A673 (cell line): ENCODE results near the gene ARID5B. TPM values are rescaled to one million over a fixed set of nuclear protein-coding genes. Genes with fewer than 3 reads are reported as not detected.

Source experiments
- BruUV-seq: library from RNA; stranded (reverse); fragments of 400-500 nt; replicated peaks from 2 replicates; lab custom pipeline; 2021; lab: Mats Ljungman, UMichigan
- CTCF ChIA-PET: fragments of 300-600 bp; sonication (Branson Sonifier 250); formaldehyde crosslinking; loops from one replicate; lab custom pipeline; 2022; ENCODE audit warnings: antibody characterized with exemption; lab: Charles Lee
- POLR2A ChIA-PET: fragments of 300-600 bp; sonication (Branson Sonifier 250); formaldehyde crosslinking; loops from one replicate; lab custom pipeline; 2022; ENCODE audit warnings: antibody characterized with exemption; ENCODE audit not compliant: low non-redundant PET; lab: Charles Lee
- DNase-seq: peaks from one replicate; pipeline ENCODE4 v3.0.0-alpha.2; 2015; ENCODE audit warnings: low spot score
- H3K27ac ChIP-seq: fragments of 200-600 bp; sonication (generic); 2 replicates; pipeline ENCODE4 v1.5.1; 2016; ENCODE audit warnings: mixed run types, low read depth, mild to moderate bottlenecking, mixed read lengths, antibody characterized with exemption, low read length; ENCODE audit not compliant: poor library complexity, severe bottlenecking
- H3K27me3 ChIP-seq: fragments of 200-600 bp; sonication (generic); replicated peaks from 2 replicates; pipeline ENCODE4 v1.6.1; 2017; ENCODE audit warnings: mixed run types, low read depth, mild to moderate bottlenecking, mixed read lengths, antibody characterized with exemption, low read length; ENCODE audit not compliant: insufficient read depth, poor library complexity
- H3K36me3 ChIP-seq: fragments of 200-600 bp; sonication (generic); 2 replicates; pipeline ENCODE4 v1.6.1; 2016; ENCODE audit warnings: mixed run types, mild to moderate bottlenecking, mixed read lengths, antibody characterized with exemption, low read length; ENCODE audit not compliant: insufficient read depth, poor library complexity, severe bottlenecking
- H3K4me1 ChIP-seq: fragments of 200-600 bp; sonication (generic); 2 replicates; pipeline ENCODE4 v1.6.1; 2017; ENCODE audit warnings: mixed run types, mild to moderate bottlenecking, mixed read lengths, antibody characterized with exemption, low read length; ENCODE audit not compliant: insufficient read depth, poor library complexity, severe bottlenecking
- H3K4me3 ChIP-seq: fragments of 200-600 bp; sonication (generic); 2 replicates; pipeline ENCODE4 v1.5.1; 2016; ENCODE audit warnings: low read depth, mixed run types, mild to moderate bottlenecking, mixed read lengths, low read length; ENCODE audit not compliant: poor library complexity, severe bottlenecking
- H3K9me3 ChIP-seq: fragments of 200-600 bp; sonication (generic); 2 replicates; pipeline ENCODE4 v1.6.1; 2016; ENCODE audit warnings: mixed run types, low read depth, mild to moderate bottlenecking, mixed read lengths, antibody characterized with exemption, low read length; ENCODE audit not compliant: poor library complexity, severe bottlenecking
- CTCF ChIP-seq: fragments of 300-800, 200-600 bp; sonication (generic); conservative IDR thresholded peaks from 2 replicates; pipeline ENCODE4 v1.5.1; 2017; ENCODE audit warnings: low read depth, mild to moderate bottlenecking, antibody characterized with exemption, low read length, moderate library complexity, mixed read lengths
- EZH2 ChIP-seq: fragments of 200-600 bp; sonication (generic); IDR thresholded peaks from 2 replicates; pipeline ENCODE4 v1.6.1; 2017; ENCODE audit warnings: borderline replicate concordance, low read depth, mild to moderate bottlenecking, mixed read lengths, antibody characterized with exemption, low read length; ENCODE audit not compliant: poor library complexity, severe bottlenecking
- intact Hi-C: fragments of 100-400 bp; cut with micrococcal nuclease; formaldehyde crosslinking; loops from one replicate; pipeline ENCODE4 v1.10.0; 2022; ENCODE audit not compliant: unreplicated experiment
- total RNA-seq: library from RNA; stranded (reverse); gene quantifications from 2 replicates; pipeline ENCODE4 v1.2.3, GENCODE V29; 2021

ARID5B gene
- total RNA-seq, 1 experiment from 2014 or later = 29.0 TPM

- H3K27me3 ChIP-seq = no peaks in the 10 kb centered on the region
- intact Hi-C loops = no loop called here
- no peaks in the 10 kb centered on the region for H3K36me3 ChIP-seq
- no peaks in the 10 kb centered on the region for H3K9me3 ChIP-seq
- no peak for DNase-seq
- BruUV-seq = no TSS peak
- H3K27ac ChIP-seq = no peak overlapping the region
- ChIA-PET POLR2A (no interaction called here), CTCF (no interaction called here)
- no peak overlapping the region for H3K4me3 ChIP-seq
- TF ChIP-seq CTCF (no peak), EZH2 (no peak)
- peaks cover 15% of the 10 kb centered on the region for H3K4me1 ChIP-seq
These were observed 9.5 kb upstream of the ARID5B start for GRCh38 chr10:61891906-61892585.

- POLR2A ChIA-PET = no interaction called here
- no TSS peak for BruUV-seq
- no peaks in the 10 kb centered on the region for H3K27me3 ChIP-seq
- peaks cover 24% of the 10 kb centered on the region for H3K4me1 ChIP-seq
- H3K36me3 ChIP-seq = no peaks in the 10 kb centered on the region
- CTCF ChIA-PET = no interaction called here
- H3K4me3 ChIP-seq = no peak overlapping the region
- no peak for TF ChIP-seq CTCF
- no peak for TF ChIP-seq EZH2
- H3K27ac ChIP-seq = no peak overlapping the region
- intact Hi-C loops = no loop called here
- no peaks in the 10 kb centered on the region for H3K9me3 ChIP-seq
- DNase-seq = no peak
These were observed 8.5 kb upstream of the ARID5B start for GRCh38 chr10:61892961-61893360.

GRCh38 chr10:61894133-61894532, 7.4 kb upstream of the ARID5B start:
- no peak for DNase-seq
- ChIA-PET POLR2A (no interaction called here), CTCF (no interaction called here)
- intact Hi-C loops = no loop called here
- Histone ChIP-seq H3K4me3 (no peak overlapping the region), H3K36me3 (no peaks in the 10 kb centered on the region), H3K27me3 (no peaks in the 10 kb centered on the region), H3K9me3 (no peaks in the 10 kb centered on the region), H3K4me1 (peaks cover 33% of the 10 kb centered on the region), H3K27ac (no peak overlapping the region)
- TF ChIP-seq EZH2 (no peak), CTCF (no peak)
- no TSS peak for BruUV-seq
